Neuronal stem cell (in vitro differentiated cells): ENCODE measurements around the gene GAK.

Experiments
- DNase-seq: peaks from one replicate; pipeline ENCODE4 v3.0.0-alpha.2; 2013; ENCODE audit warnings: low spot score
- H2AFZ ChIP-seq: one replicate; pipeline ENCODE4 v1.6.1; 2013; ENCODE audit warnings: mild to moderate bottlenecking, low read length, inconsistent platforms
- H2AK5ac ChIP-seq: 2 replicates; pipeline ENCODE4 v1.6.1; 2013; ENCODE audit warnings: low read depth, mild to moderate bottlenecking, inconsistent platforms, low read length, moderate library complexity, mixed read lengths
- H2BK120ac ChIP-seq: 2 replicates; pipeline ENCODE4 v1.6.1; 2013; ENCODE audit warnings: low read depth, mild to moderate bottlenecking, inconsistent platforms, low read length, moderate library complexity, mixed read lengths
- H2BK12ac ChIP-seq: one replicate; pipeline ENCODE4 v1.6.1; 2013; ENCODE audit warnings: low read length, inconsistent platforms
- H2BK15ac ChIP-seq: 2 replicates; pipeline ENCODE4 v1.6.1; 2013; ENCODE audit warnings: mild to moderate bottlenecking, low read length, inconsistent platforms, mixed read lengths
- H2BK5ac ChIP-seq: one replicate; pipeline ENCODE4 v1.6.1; 2013; ENCODE audit warnings: inconsistent platforms, mild to moderate bottlenecking, low read length, moderate library complexity
- H3K14ac ChIP-seq: one replicate; pipeline ENCODE4 v1.6.1; 2013; ENCODE audit warnings: low read length, inconsistent platforms
- H3K18ac ChIP-seq: 2 replicates; pipeline ENCODE4 v1.6.1; 2013; ENCODE audit warnings: low read length, inconsistent platforms
- H3K23ac ChIP-seq: 2 replicates; pipeline ENCODE4 v1.6.1; 2013; ENCODE audit warnings: low read depth, mild to moderate bottlenecking, mixed read lengths, low read length, inconsistent platforms; ENCODE audit not compliant: poor library complexity
- H3K27ac ChIP-seq: replicated peaks from 3 replicates; pipeline ENCODE4 v1.5.1; 2013; ENCODE audit warnings: low read length, inconsistent platforms
- H3K27me3 ChIP-seq, 3 experiments: 2 replicates each; pipeline ENCODE4 v1.6.1; 2013; ENCODE audit warnings: low read length in 3 of 3, mild to moderate bottlenecking in 2 of 3, inconsistent platforms in 1 of 3, low read depth in 1 of 3, mixed read lengths in 1 of 3, moderate library complexity in 1 of 3; ENCODE audit not compliant: control insufficient read depth in 3 of 3, insufficient read depth in 3 of 3
- H3K36me3 ChIP-seq, 2 donors: replicated peaks in 1 of 2; 2 replicates each; pipeline ENCODE4 v1.6.1; 2013; ENCODE audit warnings: low read length in 2 of 2; ENCODE audit not compliant: control insufficient read depth in 2 of 2, insufficient read depth in 2 of 2
- H3K4ac ChIP-seq: 2 replicates; pipeline ENCODE4 v1.6.1; 2013; ENCODE audit warnings: inconsistent platforms, mild to moderate bottlenecking, low read length, moderate library complexity
- H3K4me1 ChIP-seq, 2 donors: 1 replicate in 1 of 2; 2 replicates in 1 of 2; pipeline ENCODE4 v1.6.1; 2013; ENCODE audit warnings: low read length in 2 of 2, low read depth in 1 of 2; ENCODE audit not compliant: control insufficient read depth in 2 of 2, insufficient read depth in 1 of 2
- H3K4me2 ChIP-seq: one replicate; pipeline ENCODE4 v1.6.1; 2013; ENCODE audit warnings: mild to moderate bottlenecking, low read length, inconsistent platforms; ENCODE audit not compliant: insufficient read depth, poor library complexity, severe bottlenecking
- H3K4me3 ChIP-seq, 2 donors: 2 replicates each; pipeline ENCODE4 v1.5.1; 2013; ENCODE audit warnings: low read length in 2 of 2, mild to moderate bottlenecking in 2 of 2, inconsistent platforms in 1 of 2, moderate library complexity in 1 of 2
- H3K79me1 ChIP-seq: one replicate; pipeline ENCODE4 v1.6.1; 2013; ENCODE audit warnings: low read depth, mild to moderate bottlenecking, inconsistent platforms, low read length, moderate library complexity
- H3K9ac ChIP-seq: one replicate; pipeline ENCODE4 v1.6.1; 2013; ENCODE audit warnings: mild to moderate bottlenecking, low read depth, low read length, inconsistent platforms; ENCODE audit not compliant: poor library complexity
- H3K9me3 ChIP-seq, 2 donors: replicated peaks in 1 of 2; 2 replicates each; pipeline versions ENCODE3 to v1.6.1; 2013; ENCODE audit warnings: low read length in 2 of 2, mild to moderate bottlenecking in 2 of 2, inconsistent platforms in 1 of 2, low read depth in 1 of 2, mixed read lengths in 1 of 2, moderate library complexity in 1 of 2; ENCODE audit not compliant: control insufficient read depth in 2 of 2, insufficient read depth in 1 of 2
- H4K8ac ChIP-seq: one replicate; pipeline ENCODE4 v1.6.1; 2013; ENCODE audit warnings: low read depth, mild to moderate bottlenecking, inconsistent platforms, low read length, moderate library complexity
- H4K91ac ChIP-seq: one replicate; pipeline ENCODE4 v1.6.1; 2013; ENCODE audit warnings: low read length, low read depth, mild to moderate bottlenecking, inconsistent platforms; ENCODE audit not compliant: poor library complexity
- WGBS, 2 donors: extraction: QIAGEN DNeasy Blood & Tissue Kit; methylation state at CpG; one replicate each; pipeline ENCODE4 v1.1.7; 2013; ENCODE audit warnings: missing lambda C conversion rate in 2 of 2, mixed read lengths in 1 of 2; ENCODE audit not compliant: insufficient read length in 2 of 2, insufficient replicate concordance in 1 of 2; ENCODE audit errors: extremely low coverage in 2 of 2; 5-methylcytosine and 5-hydroxymethylcytosine counted together

The GAK gene

DNA sequence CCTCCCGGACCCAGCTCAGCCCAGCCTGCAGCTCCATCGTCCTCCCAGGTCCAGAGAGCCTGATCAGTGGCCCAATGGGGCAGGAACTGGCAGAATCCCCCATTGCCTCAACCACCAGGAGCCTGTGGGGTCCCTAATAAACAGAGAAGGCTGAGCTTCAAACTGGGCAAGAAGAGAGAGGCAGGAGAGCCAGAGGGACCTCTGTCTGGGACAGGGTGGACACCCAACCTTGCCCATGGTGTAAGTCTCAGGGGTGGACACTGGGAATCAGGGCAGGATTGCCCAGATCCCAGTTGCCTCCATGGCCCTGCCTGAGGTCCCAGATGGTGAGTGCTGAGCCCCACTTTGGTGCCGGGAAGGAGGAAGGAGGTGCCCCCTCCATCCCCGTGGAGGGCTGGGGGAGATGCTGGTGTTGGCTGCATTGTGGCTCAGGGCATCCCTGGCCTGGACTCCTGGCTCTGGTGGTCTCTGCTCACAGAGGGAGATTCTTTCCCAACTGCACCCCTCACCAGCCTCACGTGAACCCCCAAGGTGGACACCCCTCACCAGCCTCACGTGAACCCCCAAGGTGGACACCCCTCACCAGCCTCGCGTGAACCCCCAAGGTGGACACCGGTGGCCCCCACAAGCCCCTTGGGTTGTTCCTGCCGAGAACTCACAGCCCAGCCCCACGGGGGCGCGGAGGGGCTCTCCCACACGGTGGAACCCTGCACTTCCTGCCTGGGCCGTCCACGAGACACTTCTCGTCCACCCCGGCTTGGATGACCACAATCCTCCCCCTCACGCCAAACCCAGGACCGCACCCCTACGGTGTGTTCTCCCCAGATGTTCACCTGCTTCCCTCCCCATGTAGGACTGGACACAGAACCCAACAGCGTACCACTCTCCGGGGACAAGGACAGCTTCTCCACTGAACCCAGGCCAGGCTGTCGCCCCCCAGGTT, 111.6 kb downstream of the GAK start:
- Histone ChIP-seq H3K23ac (peak overlapping the region; percentile 17), H2BK5ac (peak overlapping the region; percentile 22), H3K9me3 (peaks cover 0 to 1% of the 10 kb centered on the region in 2 donors), H3K14ac (peak overlapping the region; percentile 75), H2AFZ (no peak overlapping the region), H3K4me1 (peaks cover 0 to 9% of the 10 kb centered on the region in 2 donors), H3K79me1 (peaks cover 4% of the 10 kb centered on the region), H2BK12ac (no peak overlapping the region), H3K4ac (no peak overlapping the region), H3K18ac (no peak overlapping the region), H3K9ac (no peak overlapping the region), H2BK15ac (no peak overlapping the region), H3K27me3 (peaks cover 10 to 50% (median 43%) of the 10 kb centered on the region in 3 experiments), H3K27ac (no peak overlapping the region), H2AK5ac (peak overlapping the region; percentile 32), H2BK120ac (no peak overlapping the region), H3K4me2 (no peak overlapping the region), H4K8ac (no peak overlapping the region), H3K36me3 (no peaks in the 10 kb centered on the region), H3K4me3 (no peak overlapping the region), H4K91ac (no peak overlapping the region)
- WGBS, 2 donors: no CpG with 5 or more reads among the region's 24 CpGs
- DNase-seq: no peak

DNA sequence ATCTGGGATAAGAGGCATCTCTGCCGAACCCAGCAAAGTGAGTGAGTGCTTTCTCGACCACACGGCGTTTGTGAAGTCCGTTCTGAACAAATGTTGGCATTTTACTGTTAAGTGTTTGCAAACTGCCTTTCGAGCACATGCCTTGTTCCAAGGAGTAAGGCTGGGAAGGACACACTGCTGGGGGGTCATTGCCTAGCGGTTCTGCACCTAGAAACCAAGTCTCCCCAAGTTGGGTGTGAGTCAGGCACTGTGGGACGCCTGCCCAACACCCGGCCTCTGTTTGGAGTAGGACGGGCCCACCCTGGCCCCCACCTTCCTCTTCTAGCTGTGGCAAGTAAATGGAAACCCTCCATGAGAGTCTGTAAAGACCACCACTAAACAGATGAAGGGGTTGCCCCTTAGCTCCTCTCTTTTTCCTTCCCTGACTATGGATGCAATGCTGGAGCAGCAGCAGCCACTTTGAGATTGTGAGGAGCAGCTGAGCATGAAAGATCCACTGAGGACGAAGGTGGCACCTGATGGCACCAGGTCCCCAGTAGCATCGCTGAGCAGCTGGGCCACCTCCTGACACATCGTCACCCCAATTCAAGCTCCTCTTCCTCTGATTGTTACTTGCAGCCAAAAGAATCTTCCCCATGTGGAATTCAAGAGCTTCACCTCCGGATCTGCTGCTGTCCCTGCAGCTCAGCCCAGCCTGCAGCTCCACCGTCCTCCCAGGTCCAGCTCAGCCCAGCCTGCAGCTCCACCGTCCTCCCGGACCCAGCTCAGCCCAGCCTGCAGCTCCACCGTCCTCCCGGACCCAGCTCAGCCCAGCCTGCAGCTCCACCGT, 112.5 kb downstream of the GAK start:
- no peak for DNase-seq
- Histone ChIP-seq H2BK12ac (no peak overlapping the region), H3K4me1 (peaks cover 0 to 6% of the 10 kb centered on the region in 2 donors), H3K36me3 (no peaks in the 10 kb centered on the region), H4K8ac (no peak overlapping the region), H3K27ac (no peak overlapping the region), H3K9ac (no peak overlapping the region), H4K91ac (no peak overlapping the region), H3K14ac (no peak overlapping the region), H3K9me3 (peaks cover 0 to 1% of the 10 kb centered on the region in 2 donors), H3K79me1 (peaks cover 2% of the 10 kb centered on the region), H2AFZ (no peak overlapping the region), H3K18ac (no peak overlapping the region), H2BK5ac (no peak overlapping the region), H3K23ac (no peak overlapping the region), H3K27me3 (peaks cover 3 to 42% (median 34%) of the 10 kb centered on the region in 3 experiments), H2BK120ac (no peak overlapping the region), H3K4ac (no peak overlapping the region), H3K4me3 (no peak overlapping the region), H3K4me2 (no peak overlapping the region), H2AK5ac (peak overlapping the region; percentile 20), H2BK15ac (no peak overlapping the region)
- WGBS, 2 donors: no CpG with 5 or more reads among the region's 20 CpGs

DNA sequence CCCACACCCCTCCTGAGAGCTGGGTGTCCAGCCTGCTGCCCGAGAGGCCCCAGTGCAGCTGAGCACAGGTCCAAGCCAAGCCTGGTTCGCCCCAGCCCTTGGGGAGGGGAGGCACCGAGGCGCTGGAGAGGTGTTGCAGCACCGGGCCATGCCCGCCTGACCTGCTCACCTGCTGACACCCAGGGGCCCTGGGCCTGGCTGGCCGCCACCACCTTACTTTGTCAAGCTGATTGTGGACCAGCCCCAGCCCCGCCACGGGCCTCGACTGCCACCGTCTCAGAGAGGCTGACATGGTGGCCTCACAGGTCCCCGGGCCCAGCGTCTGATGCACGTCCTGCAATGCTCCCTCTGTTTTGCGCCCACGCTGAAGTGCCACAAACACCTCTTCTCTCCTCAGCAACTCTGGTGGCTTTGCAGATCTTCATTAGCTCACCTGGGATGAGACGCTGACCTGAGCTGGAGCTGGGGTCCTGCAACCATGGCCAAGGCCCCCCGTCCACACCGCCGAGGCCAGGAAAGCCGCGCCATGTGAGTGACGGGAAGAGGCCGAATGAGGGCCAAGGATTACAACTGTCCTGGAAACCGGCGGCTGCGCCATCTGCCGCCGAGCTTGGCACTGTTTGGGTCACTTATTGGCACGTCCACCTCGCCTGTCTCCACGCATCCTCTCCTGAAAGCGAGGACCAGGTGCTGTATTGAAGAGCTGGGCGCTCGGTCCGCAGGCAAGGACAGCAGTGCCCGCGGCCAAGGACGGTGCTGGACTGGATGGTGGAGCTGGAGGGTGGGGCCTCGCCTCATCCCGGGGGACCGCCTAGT, 113.8 kb downstream of the GAK start:
- H3K14ac ChIP-seq: peak overlapping the region; percentile 56
- H3K27me3 ChIP-seq: peaks cover 0 to 35% (median 25%) of the 10 kb centered on the region in 3 experiments
- peaks cover 0 to 1% of the 10 kb centered on the region in 2 donors for H3K9me3 ChIP-seq
- H2BK5ac ChIP-seq: no peak overlapping the region
- no peak overlapping the region for H3K23ac ChIP-seq
- no peak overlapping the region for H3K27ac ChIP-seq
- H3K4me3 ChIP-seq: no peak overlapping the region
- no peak overlapping the region for H3K18ac ChIP-seq
- WGBS, 2 donors: no CpG with 5 or more reads among the region's 42 CpGs
- no peak overlapping the region for H2AK5ac ChIP-seq
- H2BK12ac ChIP-seq: no peak overlapping the region
- H3K4ac ChIP-seq: no peak overlapping the region
- peaks cover 0 to 2% of the 10 kb centered on the region in 2 donors for H3K4me1 ChIP-seq
- no peak overlapping the region for H4K91ac ChIP-seq
- H2BK120ac ChIP-seq: no peak overlapping the region
- H2AFZ ChIP-seq: no peak overlapping the region
- no peak overlapping the region for H4K8ac ChIP-seq
- H2BK15ac ChIP-seq: no peak overlapping the region
- H3K79me1 ChIP-seq: no peaks in the 10 kb centered on the region
- no peaks in the 10 kb centered on the region for H3K36me3 ChIP-seq
- no peak for DNase-seq
- H3K9ac ChIP-seq: no peak overlapping the region
- H3K4me2 ChIP-seq: no peak overlapping the region
